IMR-90 (cell line): ENCODE results near the gene TNKS2. TPM values are rescaled to one million over a fixed set of nuclear protein-coding genes. Genes with fewer than 3 reads are reported as not detected.
A peak's percentile ranks its signal among the peaks of the same experiment; 100 is the strongest.

Experiments
- ATAC-seq: fragments of 200-7000 bp; cut with Tn5 transposase; 2 replicates; pipeline ENCODE4 v1.9.1; 2020; ENCODE audit warnings: low read depth, mild to moderate bottlenecking, moderate library complexity
- BruUV-seq: library from RNA; stranded (reverse); fragments of 400-500 nt; replicated peaks from 2 replicates; lab custom pipeline; 2021; lab: Mats Ljungman, UMichigan
- CTCF ChIA-PET: fragments of 300-600 bp; formaldehyde crosslinking; extraction: SDS; loops from one replicate; lab custom pipeline; 2021; ENCODE audit warnings: antibody characterized with exemption; lab: Yijun Ruan, JAX
- POLR2A ChIA-PET: fragments of 300-600 bp; sonication (Branson Sonifier 250); formaldehyde crosslinking; loops from one replicate; lab custom pipeline; 2022; ENCODE audit warnings: antibody characterized with exemption; ENCODE audit not compliant: unreplicated experiment; lab: Charles Lee
- DNase-seq: peaks from one replicate; pipeline ENCODE4 v3.0.0; 2013
- H2AFZ ChIP-seq: replicated peaks from 2 replicates; pipeline ENCODE3; 2013; ENCODE audit warnings: low read length, mild to moderate bottlenecking; ENCODE audit not compliant: poor library complexity
- H2AK5ac ChIP-seq: 2 replicates; pipeline ENCODE4 v1.6.1; 2013; ENCODE audit warnings: low read depth, low read length, inconsistent platforms
- H2AK9ac ChIP-seq: replicated peaks from 2 replicates; pipeline ENCODE3; 2013; ENCODE audit warnings: mild to moderate bottlenecking, low read depth, low read length, moderate library complexity; ENCODE audit not compliant: poor library complexity
- H2BK120ac ChIP-seq: 2 replicates; pipeline ENCODE4 v1.6.1; 2013; ENCODE audit warnings: low read depth, low read length, inconsistent platforms
- H2BK15ac ChIP-seq: 3 replicates; pipeline ENCODE4 v1.6.1; 2013; ENCODE audit warnings: low read depth, low read length, inconsistent platforms
- H2BK20ac ChIP-seq: 2 replicates; pipeline ENCODE4 v1.6.1; 2013; ENCODE audit warnings: low read depth, mild to moderate bottlenecking, inconsistent platforms, low read length, moderate library complexity
- H2BK5ac ChIP-seq: 2 replicates; pipeline ENCODE4 v1.6.1; 2013; ENCODE audit warnings: mild to moderate bottlenecking, low read depth, low read length, inconsistent platforms; ENCODE audit not compliant: poor library complexity, severe bottlenecking
- H3K14ac ChIP-seq: replicated peaks from 2 replicates; pipeline ENCODE4 v1.6.1; 2013; ENCODE audit warnings: low read depth, low read length, inconsistent platforms
- H3K18ac ChIP-seq: 2 replicates; pipeline ENCODE4 v1.6.1; 2013; ENCODE audit warnings: low read depth, low read length, control low read depth
- H3K23ac ChIP-seq: 2 replicates; pipeline ENCODE4 v1.6.1; 2013; ENCODE audit warnings: low read depth, low read length, inconsistent platforms
- H3K27ac ChIP-seq: 2 replicates; pipeline ENCODE4 v1.5.1; 2013; ENCODE audit warnings: mild to moderate bottlenecking, control low read depth, low read length; ENCODE audit not compliant: insufficient read depth
- H3K27me3 ChIP-seq: 2 replicates; pipeline ENCODE4 v1.6.1; 2013; ENCODE audit warnings: low read length; ENCODE audit not compliant: control insufficient read depth, insufficient read depth
- H3K36me3 ChIP-seq: 2 replicates; pipeline ENCODE4 v1.6.1; 2013; ENCODE audit warnings: low read length, mixed read lengths; ENCODE audit not compliant: control insufficient read depth, insufficient read depth
- H3K4ac ChIP-seq: 2 replicates; pipeline ENCODE4 v1.6.1; 2013; ENCODE audit warnings: low read depth, low read length, inconsistent platforms
- H3K4me1 ChIP-seq: 2 replicates; pipeline ENCODE4 v1.6.1; 2013; ENCODE audit warnings: low read length, mixed read lengths; ENCODE audit not compliant: control insufficient read depth, insufficient read depth
- H3K4me2 ChIP-seq: 2 replicates; pipeline ENCODE4 v1.6.1; 2013; ENCODE audit warnings: low read depth, mild to moderate bottlenecking, control low read depth, low read length, moderate library complexity
- H3K4me3 ChIP-seq: 2 replicates; pipeline ENCODE4 v1.5.1; 2013; ENCODE audit warnings: low read depth, mild to moderate bottlenecking, control low read depth, low read length, moderate library complexity; ENCODE audit not compliant: insufficient read depth
- H3K56ac ChIP-seq: 2 replicates; pipeline ENCODE4 v1.6.1; 2013; ENCODE audit warnings: low read length, inconsistent platforms; ENCODE audit not compliant: insufficient read depth; ENCODE audit errors: extremely low read depth
- H3K79me1 ChIP-seq, 2 experiments: 2 replicates each; pipeline ENCODE4 v1.6.1; 2013; ENCODE audit warnings: low read length in 2 of 2, inconsistent platforms in 1 of 2, low read depth in 1 of 2
- H3K9ac ChIP-seq: 2 replicates; pipeline ENCODE4 v1.6.1; 2013; ENCODE audit warnings: low read depth, low read length, control low read depth
- H3K9me1 ChIP-seq: 2 replicates; pipeline ENCODE4 v1.6.1; 2013; ENCODE audit warnings: low read length, inconsistent platforms; ENCODE audit not compliant: insufficient read depth
- H3K9me3 ChIP-seq: 2 replicates; pipeline ENCODE4 v1.6.1; 2013; ENCODE audit warnings: low read length; ENCODE audit not compliant: control insufficient read depth, insufficient read depth
- H4K20me1 ChIP-seq: 2 replicates; pipeline ENCODE4 v1.6.1; 2013; ENCODE audit warnings: low read length, inconsistent platforms; ENCODE audit not compliant: insufficient read depth
- H4K5ac ChIP-seq: 2 replicates; pipeline ENCODE4 v1.6.1; 2013; ENCODE audit warnings: mild to moderate bottlenecking, low read depth, low read length, control low read depth
- H4K8ac ChIP-seq, 2 experiments: 2 replicates each; pipeline ENCODE4 v1.6.1; 2013; ENCODE audit warnings: low read depth in 2 of 2, low read length in 2 of 2, control low read depth in 1 of 2, inconsistent platforms in 1 of 2
- H4K91ac ChIP-seq: 2 replicates; pipeline ENCODE4 v1.6.1; 2013; ENCODE audit warnings: low read depth, low read length, inconsistent platforms; ENCODE audit not compliant: insufficient read depth
- BHLHE40 ChIP-seq: fragments of 150-350 bp; IDR thresholded peaks from 2 replicates; pipeline ENCODE4 v1.6.1; 2016; ENCODE audit warnings: mild to moderate bottlenecking, low read depth, low read length
- CEBPB ChIP-seq: IDR thresholded peaks from 2 replicates; pipeline ENCODE4 v1.6.1; 2012; ENCODE audit warnings: low read depth, low read length, improper control_type of control experiment
- FOS ChIP-seq: fragments of 150-350 bp; IDR thresholded peaks from 2 replicates; pipeline ENCODE4 v1.6.1; 2016; ENCODE audit warnings: low read depth, low read length
- MXI1 ChIP-seq: IDR thresholded peaks from 2 replicates; pipeline ENCODE4 v1.6.1; 2012; ENCODE audit warnings: low read depth, mild to moderate bottlenecking, low read length, moderate library complexity, borderline replicate concordance
- NFE2L2 ChIP-seq: fragments of 150-350 bp; IDR thresholded peaks from 2 replicates; pipeline ENCODE4 v1.6.1; 2016; ENCODE audit warnings: low read depth, mild to moderate bottlenecking, low read length
- RAD21 ChIP-seq: IDR thresholded peaks from 2 replicates; pipeline ENCODE4 v1.6.1; 2012; ENCODE audit warnings: low read length, improper control_type of control experiment
- RFX5 ChIP-seq: IDR thresholded peaks from 2 replicates; pipeline ENCODE4 v1.8.0; 2012; ENCODE audit warnings: low read depth, mild to moderate bottlenecking, low read length, moderate library complexity
- WGBS, 2 experiments: methylation state at CpG; one replicate each; pipeline versions ENCODE4 v1.1.5 to v1.1.7; 2013; ENCODE audit warnings: missing lambda C conversion rate in 2 of 2; ENCODE audit not compliant: insufficient read length in 1 of 2; ENCODE audit errors: extremely low coverage in 2 of 2; 5-methylcytosine and 5-hydroxymethylcytosine counted together
- dilution Hi-C: fragments of 300-500 bp; cut with HindIII; formaldehyde crosslinking; loops from one replicate; pipeline ENCODE4 v1.14.3; 2018; ENCODE audit warnings: low sequenced_read_pairs; ENCODE audit not compliant: unreplicated experiment
- in situ Hi-C: fragments of 300-500 bp; cut with MboI; formaldehyde crosslinking; loops from 3 replicates; pipeline ENCODE4 v1.14.3; 2019; ENCODE audit warnings: low sequenced_read_pairs, inconsistent platforms, mixed read lengths
- intact Hi-C: fragments of 100-400 bp; cut with micrococcal nuclease; formaldehyde crosslinking; loops from 2 replicates; pipeline ENCODE4 v1.10.0; 2022
- polyA plus RNA-seq, 3 experiments: library from polyadenylated mRNA; depleted of rRNA; stranded (reverse); fragments of >200 nt; gene quantifications; 2 replicates each; pipeline ENCODE4 v1.2.3, GENCODE V29; 2012; ENCODE audit warnings: low replicate concordance in 1 of 3
- total RNA-seq: library from RNA; depleted of rRNA; stranded (reverse); fragments of >200 nt; gene quantifications from 2 replicates; pipeline ENCODE4 v1.2.3, GENCODE V29; 2012
- TF ChIP-seq, protein P1 (sequence below): fragments of 150-350 bp; IDR thresholded peaks from 2 replicates; pipeline ENCODE4 v1.6.1; 2016; ENCODE audit warnings: low read depth, mild to moderate bottlenecking, low read length, moderate library complexity, borderline replicate concordance
- TF ChIP-seq, protein P2 (sequence below): conservative IDR thresholded peaks from 2 replicates; pipeline ENCODE4 v1.5.1; 2012; ENCODE audit warnings: mild to moderate bottlenecking, low read depth, low read length, improper control_type of control experiment

Gene TNKS2
- total and polyA plus RNA-seq, 2 of the 4 experiments (the other 2 are of a cell fraction) = 17.0 to 41.4 TPM

DNA sequence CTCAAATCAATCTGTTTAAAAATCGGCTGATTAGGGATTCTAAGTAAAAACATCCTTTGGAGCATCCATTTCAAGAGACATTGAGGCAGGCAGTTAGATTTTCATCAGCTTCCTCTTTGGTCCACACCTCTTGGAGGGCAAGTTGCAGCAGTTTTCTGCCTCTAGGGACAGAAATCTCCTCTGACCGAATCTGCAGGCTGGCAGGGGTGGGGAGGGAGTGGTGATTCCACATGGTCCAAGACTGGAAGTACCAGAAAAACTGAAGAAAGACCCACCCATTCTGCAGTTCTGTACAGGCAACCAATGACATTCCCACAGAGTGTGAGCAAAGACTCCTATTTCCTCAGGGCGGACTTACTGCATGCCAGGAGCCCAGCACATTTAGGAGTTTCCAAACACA, 82.1 kb downstream of the TNKS2 start:
- no CpG with 5 or more reads among the region's 3 CpGs for WGBS, 2 experiments
- no peak overlapping the region for H2BK20ac ChIP-seq
- ATAC-seq (peak; percentile 14; the same call in 1 of the 2 replicates), DNase-seq (no peak)
- H2AK9ac ChIP-seq = no peak overlapping the region
- no peaks in the 10 kb centered on the region for H4K20me1 ChIP-seq
- H2AFZ ChIP-seq = peak overlapping the region; percentile 38
- H2BK120ac ChIP-seq = no peak overlapping the region
- dilution Hi-C loops (no loop called here), in situ Hi-C loops (no loop called here), intact Hi-C loops (no loop called here)
- no peak overlapping the region for H3K18ac ChIP-seq
- no peak overlapping the region for H3K9ac ChIP-seq
- no peaks in the 10 kb centered on the region for H3K36me3 ChIP-seq
- no peak overlapping the region for H3K4ac ChIP-seq
- no peaks in the 10 kb centered on the region for H3K79me1 ChIP-seq
- H3K23ac ChIP-seq = no peak overlapping the region
- ChIA-PET POLR2A (no interaction called here), CTCF (no interaction called here)
- BruUV-seq = no TSS peak
- no peak overlapping the region for H3K27ac ChIP-seq
- no peak overlapping the region for H3K4me3 ChIP-seq
- H3K4me1 ChIP-seq = no peaks in the 10 kb centered on the region
- H2BK15ac ChIP-seq = no peak overlapping the region
- no peaks in the 10 kb centered on the region; the same call in 1 of the 2 replicates for H3K27me3 ChIP-seq
- H3K9me1 ChIP-seq = no peaks in the 10 kb centered on the region; the same call in 1 of the 2 replicates
- H2BK5ac ChIP-seq = no peak overlapping the region
- H3K56ac ChIP-seq = no peak overlapping the region
- H4K8ac ChIP-seq = no peak overlapping the region
- TF ChIP-seq, protein P1, sequence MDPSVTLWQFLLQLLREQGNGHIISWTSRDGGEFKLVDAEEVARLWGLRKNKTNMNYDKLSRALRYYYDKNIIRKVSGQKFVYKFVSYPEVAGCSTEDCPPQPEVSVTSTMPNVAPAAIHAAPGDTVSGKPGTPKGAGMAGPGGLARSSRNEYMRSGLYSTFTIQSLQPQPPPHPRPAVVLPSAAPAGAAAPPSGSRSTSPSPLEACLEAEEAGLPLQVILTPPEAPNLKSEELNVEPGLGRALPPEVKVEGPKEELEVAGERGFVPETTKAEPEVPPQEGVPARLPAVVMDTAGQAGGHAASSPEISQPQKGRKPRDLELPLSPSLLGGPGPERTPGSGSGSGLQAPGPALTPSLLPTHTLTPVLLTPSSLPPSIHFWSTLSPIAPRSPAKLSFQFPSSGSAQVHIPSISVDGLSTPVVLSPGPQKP = no peak
- TF ChIP-seq MXI1 (no peak), NFE2L2 (no peak), CEBPB (no peak), RAD21 (no peak), BHLHE40 (no peak), RFX5 (no peak), FOS (no peak)
- TF ChIP-seq, protein P2, sequence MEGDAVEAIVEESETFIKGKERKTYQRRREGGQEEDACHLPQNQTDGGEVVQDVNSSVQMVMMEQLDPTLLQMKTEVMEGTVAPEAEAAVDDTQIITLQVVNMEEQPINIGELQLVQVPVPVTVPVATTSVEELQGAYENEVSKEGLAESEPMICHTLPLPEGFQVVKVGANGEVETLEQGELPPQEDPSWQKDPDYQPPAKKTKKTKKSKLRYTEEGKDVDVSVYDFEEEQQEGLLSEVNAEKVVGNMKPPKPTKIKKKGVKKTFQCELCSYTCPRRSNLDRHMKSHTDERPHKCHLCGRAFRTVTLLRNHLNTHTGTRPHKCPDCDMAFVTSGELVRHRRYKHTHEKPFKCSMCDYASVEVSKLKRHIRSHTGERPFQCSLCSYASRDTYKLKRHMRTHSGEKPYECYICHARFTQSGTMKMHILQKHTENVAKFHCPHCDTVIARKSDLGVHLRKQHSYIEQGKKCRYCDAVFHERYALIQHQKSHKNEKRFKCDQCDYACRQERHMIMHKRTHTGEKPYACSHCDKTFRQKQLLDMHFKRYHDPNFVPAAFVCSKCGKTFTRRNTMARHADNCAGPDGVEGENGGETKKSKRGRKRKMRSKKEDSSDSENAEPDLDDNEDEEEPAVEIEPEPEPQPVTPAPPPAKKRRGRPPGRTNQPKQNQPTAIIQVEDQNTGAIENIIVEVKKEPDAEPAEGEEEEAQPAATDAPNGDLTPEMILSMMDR = no peak
- no peaks in the 10 kb centered on the region; the same call in 1 of the 2 replicates for H3K9me3 ChIP-seq
- H3K4me2 ChIP-seq = no peak overlapping the region
- H4K5ac ChIP-seq = no peak overlapping the region
- H3K14ac ChIP-seq = no peak overlapping the region
- no peak overlapping the region for H2AK5ac ChIP-seq
- H4K91ac ChIP-seq = no peak overlapping the region
